HG03196 (cell line): ENCODE data around the gene CDH15.
"Not testable (repeated sequence)": the region's sequence is repeated elsewhere in the genome, so short reads cannot be mapped to it uniquely, and the experiment has no call there.

Source experiments
- ATAC-seq: cut with Tn5 transposase; IDR thresholded peaks from one replicate; pipeline ENCODE4 v1.9.1; 2021; ENCODE audit not compliant: unreplicated experiment

The CDH15 gene

DNA sequence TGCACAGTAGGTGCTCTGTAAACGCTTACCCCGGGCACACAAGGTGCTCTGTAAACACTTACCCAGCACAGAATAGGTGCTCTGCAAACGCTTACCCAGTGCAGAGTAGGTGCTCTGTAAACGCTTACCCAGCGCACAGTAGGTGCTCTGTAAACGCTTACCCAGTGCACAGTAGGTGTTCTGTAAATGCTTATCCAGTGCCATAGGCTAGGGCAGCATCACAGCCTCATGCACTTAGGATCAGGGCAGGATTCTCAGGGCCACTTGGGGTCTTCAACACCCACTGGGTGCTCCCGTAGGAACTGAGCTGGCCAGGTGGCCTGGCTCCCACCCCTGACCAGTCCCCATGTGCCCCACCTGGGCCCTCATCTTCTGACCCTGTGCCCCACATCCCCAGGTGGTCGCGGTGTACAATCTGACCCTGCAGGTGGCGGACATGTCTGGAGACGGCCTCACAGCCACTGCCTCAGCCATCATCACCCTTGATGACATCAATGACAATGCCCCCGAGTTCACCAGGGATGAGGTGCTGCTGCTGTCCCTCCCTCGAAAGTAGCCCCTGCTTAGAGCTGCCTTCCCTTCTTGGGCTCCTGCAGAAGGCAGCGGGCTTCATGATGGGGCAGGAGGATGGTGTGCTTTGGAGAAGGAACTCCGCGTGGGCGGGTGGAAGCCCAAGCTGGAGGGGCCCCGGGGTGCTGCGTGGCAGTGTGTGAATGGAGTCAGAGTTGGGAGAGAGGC lies 15.7 kb downstream of the CDH15 start:
- no peak for ATAC-seq

DNA sequence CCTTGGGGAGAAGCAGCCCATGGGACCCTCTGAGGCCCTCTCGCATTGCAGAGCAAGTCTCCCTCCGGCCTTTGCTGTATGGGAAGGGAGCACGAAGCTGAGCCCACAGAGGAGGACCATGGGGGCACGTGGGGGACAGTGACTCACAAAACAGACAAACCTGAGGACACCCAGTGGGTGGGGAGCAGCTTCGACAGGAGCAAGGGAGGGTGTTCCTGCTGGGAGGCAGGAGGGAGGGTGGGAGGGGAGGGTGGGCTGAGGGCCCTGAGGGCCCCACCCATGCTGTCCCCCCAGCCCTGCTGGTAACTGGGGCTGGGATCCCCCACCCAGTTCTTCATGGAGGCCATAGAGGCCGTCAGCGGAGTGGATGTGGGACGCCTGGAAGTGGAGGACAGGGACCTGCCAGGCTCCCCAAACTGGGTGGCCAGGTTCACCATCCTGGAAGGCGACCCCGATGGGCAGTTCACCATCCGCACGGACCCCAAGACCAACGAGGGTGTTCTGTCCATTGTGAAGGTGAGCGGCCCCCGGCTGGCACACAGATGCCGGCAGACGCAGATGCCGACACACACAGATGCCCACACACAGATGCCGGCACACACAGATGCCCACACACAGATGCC lies 16.3 kb downstream of the CDH15 start:
- ATAC-seq = no peak

DNA sequence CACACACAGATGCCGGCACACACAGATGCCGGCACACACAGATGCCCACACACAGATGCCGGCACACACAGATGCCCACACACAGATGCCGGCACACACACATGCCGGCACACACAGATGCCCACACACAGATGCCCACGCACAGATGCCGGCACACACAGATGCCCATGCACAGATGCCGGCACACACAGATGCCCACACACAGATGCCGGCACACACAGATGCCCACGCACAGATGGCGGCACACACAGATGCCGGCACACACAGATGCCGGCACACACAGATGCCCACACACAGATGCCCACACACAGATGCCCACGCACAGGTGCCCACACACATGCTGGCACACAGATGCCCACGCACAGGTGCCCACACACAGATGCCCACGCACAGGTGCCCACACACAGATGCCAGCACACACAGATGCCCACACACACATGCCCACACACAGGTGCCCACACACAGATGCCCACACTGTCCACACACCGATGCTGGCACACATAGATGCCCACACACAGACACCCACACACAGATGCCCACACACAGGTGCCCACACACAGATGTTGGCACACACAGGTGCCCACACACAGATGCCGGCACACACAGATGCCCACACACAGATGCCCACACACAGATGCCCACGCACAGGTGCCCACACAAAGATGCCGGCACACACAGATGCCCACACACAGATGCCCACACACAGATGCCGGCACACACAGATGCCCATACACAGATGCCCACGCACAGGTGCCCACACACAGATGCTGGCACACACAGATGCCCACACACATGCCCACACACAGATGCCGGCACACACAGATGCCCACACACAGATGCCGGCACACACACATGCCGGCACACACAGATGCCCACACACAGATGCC lies 17.2 kb downstream of the CDH15 start:
- not testable (repeated sequence) for ATAC-seq

DNA sequence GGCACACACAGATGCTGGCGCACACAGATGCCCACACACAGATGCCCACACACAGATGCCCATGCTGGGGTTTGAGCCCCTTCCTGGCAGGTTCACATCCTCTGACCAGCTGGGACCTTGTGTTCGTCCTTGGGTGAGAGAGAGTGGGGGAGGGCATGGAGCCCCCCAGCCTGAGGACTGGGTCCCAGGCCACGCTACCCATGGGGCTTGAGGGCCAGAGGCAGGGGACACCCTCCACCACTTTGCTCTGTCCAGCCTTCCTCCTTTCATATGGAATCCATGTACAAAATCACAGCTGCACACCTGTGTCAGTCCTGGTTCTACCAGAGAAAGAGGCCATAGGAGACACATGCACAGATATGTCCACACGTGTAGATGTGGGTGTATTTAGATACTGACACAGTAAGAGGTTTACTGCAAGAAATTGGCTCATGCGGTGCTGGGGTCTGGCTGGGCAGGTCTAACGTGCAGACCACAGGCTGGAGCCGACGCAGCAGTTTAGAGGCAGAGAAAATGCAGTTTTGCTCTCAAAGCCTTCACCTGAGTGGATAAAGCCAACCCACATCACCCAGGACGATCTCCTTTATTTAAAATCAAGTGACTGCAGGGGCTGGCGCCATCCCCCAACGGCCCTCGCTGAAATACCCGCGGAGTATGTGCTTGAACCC lies 17.9 kb downstream of the CDH15 start:
- no peak for ATAC-seq

DNA sequence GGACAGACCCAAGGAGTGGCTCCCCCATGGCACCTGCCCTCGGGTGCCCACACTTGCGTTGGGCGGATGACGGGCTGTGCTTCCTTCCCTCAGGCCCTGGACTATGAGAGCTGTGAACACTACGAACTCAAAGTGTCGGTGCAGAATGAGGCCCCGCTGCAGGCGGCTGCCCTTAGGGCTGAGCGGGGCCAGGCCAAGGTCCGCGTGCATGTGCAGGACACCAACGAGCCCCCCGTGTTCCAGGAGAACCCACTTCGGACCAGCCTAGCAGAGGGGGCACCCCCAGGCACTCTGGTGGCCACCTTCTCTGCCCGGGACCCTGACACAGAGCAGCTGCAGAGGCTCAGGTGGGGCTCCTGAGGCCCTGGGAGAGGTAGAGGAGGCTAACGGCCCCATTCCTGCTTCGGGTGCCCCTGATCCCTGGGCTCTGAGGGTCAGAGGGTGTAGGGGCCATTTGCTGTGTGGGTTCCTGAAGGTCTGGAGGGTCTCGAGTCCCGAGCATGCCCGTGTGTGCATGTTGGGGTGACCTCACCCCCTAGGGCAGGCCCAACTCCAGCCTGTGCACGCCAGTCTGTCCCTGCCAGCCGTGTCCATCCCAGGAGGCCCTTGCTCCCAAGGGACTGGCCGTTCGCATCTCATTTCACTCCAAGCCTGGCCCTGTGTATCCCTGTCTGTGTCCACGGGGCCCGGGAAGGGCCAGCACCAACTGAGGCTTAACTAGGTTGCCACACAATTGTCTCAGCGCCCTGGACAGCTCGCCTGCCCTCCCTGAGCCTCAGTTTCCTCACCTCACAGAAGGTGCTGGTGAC lies 18.8 kb downstream of the CDH15 start:
- ATAC-seq = no peak

DNA sequence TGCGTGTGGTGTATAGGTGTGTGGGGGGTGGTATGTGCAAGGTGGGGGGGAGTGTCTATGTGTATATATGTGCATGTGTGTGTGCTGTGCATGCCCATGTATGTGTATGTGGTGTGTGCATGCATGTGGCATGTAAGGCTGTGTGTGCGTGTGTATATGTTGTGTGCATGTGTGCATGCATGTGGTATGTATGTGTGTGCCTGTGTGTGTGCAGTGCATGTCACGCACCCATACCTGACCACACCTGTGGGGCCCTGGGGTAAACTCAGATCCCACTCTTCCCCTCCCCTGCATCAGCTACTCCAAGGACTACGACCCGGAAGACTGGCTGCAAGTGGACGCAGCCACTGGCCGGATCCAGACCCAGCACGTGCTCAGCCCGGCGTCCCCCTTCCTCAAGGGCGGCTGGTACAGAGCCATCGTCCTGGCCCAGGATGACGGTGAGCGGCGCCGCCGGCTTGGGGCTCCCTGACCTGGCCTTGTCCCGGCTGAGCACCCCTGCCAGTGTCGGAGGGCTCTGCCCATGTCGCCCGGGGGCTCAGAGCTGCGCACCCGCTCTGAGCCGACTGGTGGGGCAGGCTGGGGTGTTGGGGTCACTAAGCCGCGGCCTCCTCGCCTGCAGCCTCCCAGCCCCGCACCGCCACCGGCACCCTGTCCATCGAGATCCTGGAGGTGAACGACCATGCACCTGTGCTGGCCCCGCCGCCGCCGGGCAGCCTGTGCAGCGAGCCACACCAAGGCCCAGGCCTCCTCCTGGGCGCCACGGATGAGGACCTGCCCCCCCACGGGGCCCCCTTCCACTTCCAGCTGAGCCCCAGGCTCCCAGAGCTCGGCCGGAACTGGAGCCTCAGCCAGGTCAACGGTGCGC lies 19.7 kb downstream of the CDH15 start:
- ATAC-seq = no peak

DNA sequence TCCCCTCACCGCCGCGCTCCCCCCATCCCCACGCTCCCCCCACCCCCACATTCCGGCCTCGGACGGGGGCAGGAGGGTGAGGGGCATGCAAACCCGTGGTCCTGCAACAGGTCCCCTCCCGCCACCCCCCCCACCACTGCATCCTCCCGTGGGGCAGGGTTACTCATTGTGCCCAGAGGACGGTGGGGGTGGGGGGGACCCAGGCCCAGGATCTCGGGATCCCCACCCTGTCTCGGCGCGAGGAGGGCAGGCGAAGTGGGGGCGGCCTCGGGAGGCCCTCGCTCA lies 20.3 kb downstream of the CDH15 start:
- no peak for ATAC-seq

DNA sequence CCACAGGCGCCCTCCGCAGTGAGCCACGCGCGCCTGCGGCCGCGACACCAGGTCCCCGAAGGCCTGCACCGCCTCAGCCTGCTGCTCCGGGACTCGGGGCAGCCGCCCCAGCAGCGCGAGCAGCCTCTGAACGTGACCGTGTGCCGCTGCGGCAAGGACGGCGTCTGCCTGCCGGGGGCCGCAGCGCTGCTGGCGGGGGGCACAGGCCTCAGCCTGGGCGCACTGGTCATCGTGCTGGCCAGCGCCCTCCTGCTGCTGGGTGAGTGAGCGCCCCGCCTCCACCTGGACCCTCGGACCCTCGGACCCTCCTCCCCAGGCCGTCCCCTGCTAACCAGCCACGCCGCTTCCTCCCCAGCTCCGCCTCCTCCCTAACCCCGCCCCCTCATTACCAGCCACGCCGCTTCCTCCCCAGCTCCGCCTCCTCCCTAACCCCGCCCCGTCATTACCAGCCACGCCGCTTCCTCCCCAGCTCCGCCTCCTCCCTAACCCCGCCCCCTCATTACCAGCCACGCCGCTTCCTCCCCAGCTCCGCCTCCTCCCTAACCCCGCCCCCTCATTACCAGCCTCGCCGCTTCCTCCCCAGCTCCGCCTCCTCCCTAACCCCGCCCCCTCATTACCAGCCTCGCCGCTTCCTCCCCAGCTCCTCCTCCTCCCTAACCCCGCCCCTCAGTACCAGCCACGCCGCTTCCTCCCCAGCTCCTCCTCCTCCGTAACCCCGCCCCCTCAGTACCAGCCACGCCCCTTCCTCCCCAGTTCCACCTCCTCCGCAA lies 20.8 kb downstream of the CDH15 start:
- not testable (repeated sequence) for ATAC-seq

DNA sequence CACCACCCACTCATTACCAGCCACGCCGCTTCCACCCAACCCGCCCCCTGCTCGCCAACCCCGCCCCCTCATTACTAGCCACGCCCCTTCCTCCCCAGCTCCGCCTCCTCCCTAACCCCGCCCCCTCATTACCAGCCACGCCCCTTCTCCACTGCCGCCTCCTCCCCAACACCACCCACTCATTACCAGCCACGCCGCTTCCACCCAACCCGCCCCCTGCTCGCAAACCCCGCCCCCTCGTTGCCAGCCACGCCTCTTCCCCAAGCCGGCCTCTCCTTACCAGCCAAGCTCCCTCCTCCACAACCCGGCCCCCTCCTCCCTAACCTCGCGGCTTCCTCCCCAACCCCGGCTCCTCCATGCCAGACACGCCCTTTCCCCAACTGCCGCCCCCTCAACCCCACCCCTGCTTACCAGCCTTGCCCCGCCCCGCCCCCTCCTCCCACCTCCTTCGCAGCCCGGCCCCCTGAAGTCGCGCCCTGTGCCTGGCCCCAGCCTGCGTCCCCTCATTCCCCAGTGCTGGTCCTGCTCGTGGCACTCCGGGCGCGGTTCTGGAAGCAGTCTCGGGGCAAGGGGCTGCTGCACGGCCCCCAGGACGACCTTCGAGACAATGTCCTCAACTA lies 21.5 kb downstream of the CDH15 start:
- no peak for ATAC-seq

DNA sequence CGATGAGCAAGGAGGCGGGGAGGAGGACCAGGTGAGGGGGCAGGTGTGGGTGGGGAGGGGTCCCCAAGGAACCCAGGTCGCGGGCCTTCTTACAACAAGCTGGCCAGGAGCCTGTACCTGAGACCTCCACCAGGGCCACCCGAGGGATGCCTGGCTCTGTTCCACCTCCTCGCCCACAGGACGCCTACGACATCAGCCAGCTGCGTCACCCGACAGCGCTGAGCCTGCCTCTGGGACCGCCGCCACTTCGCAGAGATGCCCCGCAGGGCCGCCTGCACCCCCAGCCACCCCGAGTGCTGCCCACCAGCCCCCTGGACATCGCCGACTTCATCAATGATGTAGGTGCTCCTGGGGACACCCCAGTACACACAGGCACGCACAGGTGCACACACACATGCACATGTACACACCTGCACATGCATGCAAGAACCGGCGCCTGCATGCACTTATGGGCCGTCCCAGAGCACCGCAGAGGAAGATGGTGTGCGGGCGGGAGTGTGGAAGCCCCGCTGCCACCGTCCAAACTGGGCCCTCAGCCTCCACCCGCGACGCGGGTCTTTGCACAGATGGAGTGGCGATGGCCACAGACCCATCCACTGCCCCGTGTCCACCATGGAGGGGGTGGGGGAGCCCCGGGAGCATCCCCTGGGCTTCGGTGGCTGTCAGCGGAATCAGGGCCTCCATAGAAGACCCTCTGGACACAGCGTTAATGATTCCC lies 22.2 kb downstream of the CDH15 start:
- ATAC-seq = no peak

DNA sequence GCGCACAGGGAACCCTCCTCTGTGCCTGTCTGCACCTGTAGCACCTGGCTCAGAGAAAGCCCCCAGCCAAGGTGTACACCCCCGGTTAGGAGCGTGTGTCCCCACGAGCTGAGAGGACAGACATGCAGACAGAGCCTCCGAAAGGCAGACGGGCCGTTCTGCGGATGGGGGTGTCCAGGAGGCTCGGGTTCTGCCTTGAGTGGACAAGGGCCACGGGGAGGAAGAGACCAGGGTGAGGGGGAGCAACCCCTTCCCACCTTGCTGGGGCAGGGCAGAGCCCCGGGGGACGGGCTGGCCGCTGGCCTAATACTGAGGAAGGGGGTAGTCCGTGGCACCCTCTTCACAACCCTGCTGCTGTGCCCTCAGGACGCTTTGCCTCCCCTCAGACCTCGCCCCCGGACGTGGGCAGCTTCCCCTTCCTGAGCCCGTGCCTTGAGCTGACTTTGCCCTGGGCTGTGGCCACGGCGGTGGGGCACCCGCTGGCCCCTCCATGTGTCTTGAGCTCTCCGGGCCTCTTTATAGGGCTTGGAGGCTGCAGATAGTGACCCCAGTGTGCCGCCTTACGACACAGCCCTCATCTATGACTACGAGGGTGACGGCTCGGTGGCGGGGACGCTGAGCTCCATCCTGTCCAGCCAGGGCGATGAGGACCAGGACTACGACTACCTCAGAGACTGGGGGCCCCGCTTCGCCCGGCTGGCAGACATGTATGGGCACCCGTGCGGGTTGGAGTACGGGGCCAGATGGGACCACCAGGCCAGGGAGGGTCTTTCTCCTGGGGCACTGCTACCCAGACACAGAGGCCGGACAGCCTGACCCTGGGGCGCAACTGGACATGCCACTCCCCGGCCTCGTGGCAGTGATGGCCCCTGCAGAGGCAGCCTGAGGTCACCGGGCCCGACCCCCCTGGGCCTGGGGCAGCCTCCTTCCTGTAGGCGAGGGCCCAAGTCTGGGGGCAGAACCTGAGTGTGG lies 23.1 kb downstream of the CDH15 start:
- no peak for ATAC-seq

DNA sequence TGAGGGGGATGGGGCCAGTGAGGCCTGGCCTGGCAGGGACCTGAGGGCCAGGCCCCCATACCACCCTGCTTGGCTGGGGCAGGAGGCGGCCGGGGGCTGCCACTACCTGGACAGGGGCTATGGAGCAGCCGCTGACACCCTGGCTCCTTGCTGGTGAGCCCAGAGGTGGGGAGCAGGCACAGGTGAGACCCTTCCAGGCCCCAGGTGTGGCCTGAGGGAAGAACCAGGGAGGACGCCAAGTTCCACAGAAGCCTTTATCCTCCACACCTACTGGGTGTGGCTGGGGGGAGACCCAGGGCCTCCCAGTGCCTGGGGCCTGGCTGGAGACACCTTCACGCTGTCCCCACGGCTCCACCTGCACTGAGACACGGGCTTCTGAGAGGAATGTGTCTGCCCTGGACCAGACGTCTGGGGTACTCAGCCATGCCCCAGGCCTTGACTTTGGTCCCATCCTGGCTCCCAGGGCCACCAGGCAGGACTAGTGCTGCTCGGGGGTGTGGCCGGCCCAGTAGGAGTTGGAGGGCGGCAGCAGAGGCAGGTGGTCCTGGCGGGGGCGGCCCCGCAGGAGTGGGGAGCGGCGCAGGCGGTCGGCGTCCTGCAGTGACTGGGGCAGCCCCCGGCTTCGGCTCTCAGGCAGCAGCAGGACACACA lies 24.1 kb downstream of the CDH15 start:
- ATAC-seq = no peak

DNA sequence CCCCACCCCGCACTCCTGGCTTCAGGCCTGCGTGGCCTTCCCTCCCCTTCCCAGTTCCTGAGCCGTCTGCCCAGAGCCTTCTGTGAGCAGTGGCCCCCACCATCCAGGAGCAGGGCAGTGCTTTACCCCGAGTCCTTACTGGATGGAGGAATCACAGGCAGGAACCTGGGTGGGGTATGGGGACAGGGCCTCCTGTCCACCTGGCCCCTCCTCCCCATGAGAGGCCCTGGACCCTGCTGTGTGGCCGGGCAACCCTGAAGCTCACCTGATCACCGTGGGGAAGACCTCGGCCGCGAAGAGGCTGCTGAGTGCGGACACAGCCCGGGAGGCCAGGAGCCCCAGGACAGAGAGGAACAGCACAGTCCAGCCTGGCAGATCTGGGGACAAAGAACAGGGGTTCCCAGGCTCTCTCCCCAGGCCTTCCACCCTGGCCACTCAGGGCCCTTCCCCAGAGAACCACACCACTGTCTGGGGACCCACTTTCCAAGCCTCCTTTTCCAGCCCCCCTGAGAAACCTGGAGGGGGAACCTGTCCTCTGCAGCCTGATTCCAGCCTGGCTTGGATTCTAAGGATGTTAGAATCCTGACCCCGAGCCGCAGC lies 25.6 kb downstream of the CDH15 start:
- no peak for ATAC-seq

DNA sequence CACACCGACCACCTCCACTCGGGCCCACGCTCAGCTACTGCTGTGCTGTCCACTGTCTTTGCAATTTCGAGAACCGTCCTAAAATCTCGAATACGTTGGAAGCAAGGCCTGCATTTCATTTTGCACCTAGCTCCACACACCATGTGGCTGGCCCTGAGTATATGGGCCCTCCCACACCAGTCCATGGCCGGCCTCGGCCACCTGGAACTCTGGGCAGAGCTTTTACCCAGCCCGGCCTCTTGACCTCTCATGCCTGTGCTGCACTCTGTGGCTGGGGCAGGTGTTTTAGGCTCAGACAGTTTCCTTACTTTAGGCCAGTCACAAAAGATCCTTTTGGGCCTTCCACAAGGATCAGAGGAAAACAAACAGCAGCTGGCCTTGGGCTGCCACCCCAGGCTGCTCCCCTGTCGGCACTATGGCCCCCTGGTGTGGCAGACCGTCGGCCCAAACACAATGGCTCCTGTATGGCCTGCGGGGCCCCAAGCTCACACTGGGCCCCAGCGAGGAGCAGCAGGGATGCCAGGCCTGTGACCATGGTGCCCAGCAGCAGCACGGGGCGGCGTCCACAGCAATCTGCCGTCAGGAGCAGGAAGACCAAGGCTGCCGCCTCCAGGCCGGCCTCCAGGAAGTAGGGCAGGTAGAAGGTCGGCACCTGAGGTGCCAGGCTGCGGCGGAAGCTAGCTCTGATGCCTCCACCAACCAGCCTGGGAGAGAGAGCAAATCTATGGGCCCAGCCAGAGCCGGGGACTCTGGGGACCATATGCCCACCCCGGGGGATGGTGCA lies 26.3 kb downstream of the CDH15 start:
- no peak for ATAC-seq
